GM21390 (cell line): ENCODE measurements around the gene PPFIA3.
"Not testable (repeated sequence)": the region's sequence is repeated elsewhere in the genome, so short reads cannot be mapped to it uniquely, and the experiment has no call there.

Experiments
- ATAC-seq: cut with Tn5 transposase; IDR thresholded peaks from one replicate; pipeline ENCODE4 v1.9.1; 2021; ENCODE audit not compliant: unreplicated experiment

The PPFIA3 gene

GRCh38 chr19:49123285-49123684 lies 3.9 kb downstream of the PPFIA3 start:
- not testable (repeated sequence) for ATAC-seq

- no peak for ATAC-seq
These were observed 5.8 kb downstream of the PPFIA3 start for GRCh38 chr19:49125025-49125731.

GRCh38 chr19:49126575-49126974 lies 7.2 kb downstream of the PPFIA3 start:
- ATAC-seq, result no peak

GRCh38 chr19:49127225-49127624 lies 7.9 kb downstream of the PPFIA3 start:
- ATAC-seq, result not testable (repeated sequence)

- ATAC-seq, result peak; percentile 83
These were observed 8.6 kb downstream of the PPFIA3 start for GRCh38 chr19:49127674-49128544.

- ATAC-seq, result no peak
These were observed 9.3 kb downstream of the PPFIA3 start for GRCh38 chr19:49128545-49129237.

GRCh38 chr19:49129238-49129583 lies 9.9 kb downstream of the PPFIA3 start:
- no peak for ATAC-seq

- no peak for ATAC-seq
These were observed 11.0 kb downstream of the PPFIA3 start for GRCh38 chr19:49130325-49130724.

- ATAC-seq, result no peak
These were observed 13.7 kb downstream of the PPFIA3 start for GRCh38 chr19:49132974-49133609.

GRCh38 chr19:49133621-49134454 lies 14.5 kb downstream of the PPFIA3 start:
- no peak for ATAC-seq

- no peak for ATAC-seq
These were observed 16.3 kb downstream of the PPFIA3 start for GRCh38 chr19:49135686-49136085.

GRCh38 chr19:49136771-49137171 lies 17.4 kb downstream of the PPFIA3 start:
- no peak for ATAC-seq

- no peak for ATAC-seq
These were observed 21.6 kb downstream of the PPFIA3 start for GRCh38 chr19:49140951-49141350.

- ATAC-seq, result no peak
These were observed 22.0 kb downstream of the PPFIA3 start for GRCh38 chr19:49141352-49141751.

GRCh38 chr19:49142866-49143335 lies 23.6 kb downstream of the PPFIA3 start:
- ATAC-seq, result no peak

GRCh38 chr19:49145573-49146407 lies 26.4 kb downstream of the PPFIA3 start:
- no peak for ATAC-seq

GRCh38 chr19:49146408-49146770 lies 27.0 kb downstream of the PPFIA3 start:
- ATAC-seq, result not testable (repeated sequence)

- ATAC-seq, result no peak
These were observed 28.8 kb downstream of the PPFIA3 start for GRCh38 chr19:49148044-49148682.
